GM18870 (cell line): ENCODE results near the gene MMP15.
"Not testable (repeated sequence)": the region's sequence is repeated elsewhere in the genome, so short reads cannot be mapped to it uniquely, and the experiment has no call there.

Experiments
- ATAC-seq: cut with Tn5 transposase; IDR thresholded peaks from one replicate; pipeline ENCODE4 v1.9.1; 2021; ENCODE audit warnings: moderate library complexity; ENCODE audit not compliant: unreplicated experiment

MMP15 gene

GRCh38 chr16:57996406-57997175 lies 29.0 kb upstream of the MMP15 start:
- no peak for ATAC-seq

- ATAC-seq: no peak
Measured at GRCh38 chr16:57997176-57997527, 28.4 kb upstream of the MMP15 start.

GRCh38 chr16:57997528-57998265 lies 27.9 kb upstream of the MMP15 start:
- no peak for ATAC-seq

GRCh38 chr16:57998486-57998885 lies 27.1 kb upstream of the MMP15 start:
- no peak for ATAC-seq

GRCh38 chr16:57998992-57999365 lies 26.6 kb upstream of the MMP15 start:
- ATAC-seq: no peak

GRCh38 chr16:57999366-57999970 lies 26.1 kb upstream of the MMP15 start:
- no peak for ATAC-seq

GRCh38 chr16:57999971-58000705 lies 25.4 kb upstream of the MMP15 start, which contains the start of gene ZNF319:
TSS of gene ZNF319 (minus strand) at chr16:58000672. CDS start at chr16:57998265, 2,407 bp downstream.
- ATAC-seq: peak; percentile 2

GRCh38 chr16:58000706-58001676 lies 24.6 kb upstream of the MMP15 start, which contains the start of gene USB1:
TSS of gene USB1 (plus strand) at chr16:58001407. CDS start at chr16:58001484, 77 bp downstream.
- peak; percentile 69 for ATAC-seq

- no peak for ATAC-seq
Measured at GRCh38 chr16:58001781-58002415, 23.7 kb upstream of the MMP15 start.

- no peak for ATAC-seq
Measured at GRCh38 chr16:58002416-58002800, 23.1 kb upstream of the MMP15 start.

GRCh38 chr16:58002936-58003335 lies 22.6 kb upstream of the MMP15 start:
- ATAC-seq: no peak

GRCh38 chr16:58004736-58005135 lies 20.8 kb upstream of the MMP15 start:
- ATAC-seq: not testable (repeated sequence)

- ATAC-seq: no peak
Measured at GRCh38 chr16:58009856-58010416, 15.6 kb upstream of the MMP15 start.

GRCh38 chr16:58010886-58011285 lies 14.7 kb upstream of the MMP15 start:
- no peak for ATAC-seq

- no peak for ATAC-seq
Measured at GRCh38 chr16:58011652-58012051, 13.9 kb upstream of the MMP15 start.

GRCh38 chr16:58012481-58012880 lies 13.1 kb upstream of the MMP15 start:
- no peak for ATAC-seq

GRCh38 chr16:58013201-58013956 lies 12.2 kb upstream of the MMP15 start:
- no peak for ATAC-seq

- no peak for ATAC-seq
Measured at GRCh38 chr16:58016840-58017446, 8.6 kb upstream of the MMP15 start.
